ENCODE measurements around the gene NDUFA8. TPM values are rescaled to one million over a fixed set of nuclear protein-coding genes. Genes with fewer than 3 reads are reported as not detected.

NDUFA8 gene
- polyA plus RNA-seq (2011; rRNA removed) (52.4 and 76.6 TPM in 2 replicates), polyA minus RNA-seq (2011; rRNA and poly(A)+ RNA removed) (23.2 and 25.3 TPM in 2 replicates)

DNA sequence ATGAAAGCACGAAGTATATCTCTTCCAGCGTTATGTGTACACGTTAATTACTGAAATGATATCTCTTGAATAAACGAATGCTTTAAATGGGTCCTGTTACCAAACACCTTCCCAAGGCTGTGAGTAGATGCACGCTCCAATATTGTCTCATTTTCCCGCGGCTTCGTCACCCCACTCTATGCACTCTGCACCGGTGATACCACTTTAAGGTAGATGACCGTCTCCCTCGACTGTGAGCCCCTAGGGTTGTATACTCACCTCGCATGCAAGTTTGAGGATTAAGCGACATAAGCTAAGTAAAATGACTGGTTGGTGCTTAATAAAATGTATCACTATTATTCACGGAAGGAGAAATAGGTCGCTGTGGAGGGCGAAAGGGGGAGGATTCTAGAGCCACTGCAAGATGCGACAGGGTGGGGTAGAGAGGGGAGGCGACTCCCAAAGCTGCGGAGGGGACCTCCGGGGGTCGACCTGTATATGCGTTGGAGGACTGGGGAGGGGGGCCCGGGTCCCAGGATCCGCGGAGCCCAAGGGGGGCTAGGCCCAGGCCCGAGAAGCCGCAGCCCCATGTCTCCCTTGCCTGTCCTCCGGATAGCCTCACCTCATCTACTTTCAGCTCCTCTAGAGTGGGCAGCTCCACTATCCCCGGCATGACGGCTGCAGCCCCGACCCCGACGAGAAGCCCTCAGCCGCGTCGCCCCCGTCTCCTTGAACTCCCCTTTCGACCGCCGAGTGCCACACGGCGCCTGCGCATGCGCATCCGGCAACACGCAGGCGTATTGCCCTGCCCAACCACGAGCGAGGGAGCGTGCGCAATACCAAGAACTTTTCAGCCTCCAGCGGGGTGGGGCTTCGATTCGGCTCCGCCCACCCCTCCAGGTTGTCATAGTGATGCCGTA is at the start of gene NDUFA8, which contains the start of gene MORN5:
Gene NDUFA8 (minus strand): TSS at position 754 of the 899 bp plus-strand sequence. CDS start 102 bp downstream, at position 652.
Gene MORN5 (plus strand): TSS at position 883 of the 899 bp plus-strand sequence. CDS start 65 bp downstream, outside the sequence.
- peak within 1 kb of the TSS; percentile 98 for H3K4me3 ChIP-seq (ENCODE audit: low read depth, low read length)
- DNase-seq (ENCODE audit: low read depth), result peak; percentile 76
- H3K27me3 ChIP-seq (ENCODE audit: control insufficient read depth, insufficient read depth, low read length), result no peaks in the 10 kb centered on the region; the same call in 1 of the 2 replicates
- no peaks in the 10 kb centered on the region for H3K36me3 ChIP-seq (ENCODE audit: control insufficient read depth, insufficient read depth, low read length)
- POLR2A ChIA-PET, result interaction anchor here (0.5 to 0.7 kb wide), 2 partner anchors 15 to 266 kb away, joined by 3 read pairs; no protein-coding TSS in a partner anchor
- CTCF ChIA-PET, result interaction anchor here (1.0 to 2.2 kb wide), 4 partner anchors 11 to 33 kb away, joined by 3 to 7 read pairs (median 4); no protein-coding TSS in a partner anchor
- TF ChIP-seq CTCF (IDR thresholded peaks at IDR 0.05; ENCODE audit: insufficient read depth, low read depth, low read length), result no peak

DNA sequence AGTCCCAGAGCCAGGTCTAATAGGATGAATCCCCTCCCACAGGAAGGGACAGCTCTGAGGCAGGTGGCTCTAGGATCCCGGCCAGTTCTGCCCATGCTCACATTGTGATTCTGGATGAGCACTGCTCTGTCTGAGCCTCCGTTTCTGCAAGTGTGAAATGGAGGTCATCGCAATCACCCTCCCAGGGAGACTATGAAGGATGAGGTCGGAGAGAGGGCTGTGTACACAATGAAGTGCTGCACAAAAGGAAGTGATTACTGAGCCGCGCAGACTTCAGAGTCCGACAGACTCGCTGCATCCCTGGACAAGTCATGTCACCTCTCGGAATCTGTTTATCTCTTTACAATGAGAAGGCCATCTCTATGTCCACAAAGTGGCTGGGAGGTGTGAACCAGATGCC is 47.5 kb upstream of the NDUFA8 start:
- no peak overlapping the region for H3K4me3 ChIP-seq (ENCODE audit: low read depth, low read length)
- H3K27me3 ChIP-seq (ENCODE audit: control insufficient read depth, insufficient read depth, low read length), result peaks cover 8% of the 10 kb centered on the region
- DNase-seq (ENCODE audit: low read depth), result no peak
- TF ChIP-seq CTCF (IDR thresholded peaks at IDR 0.05; ENCODE audit: insufficient read depth, low read depth, low read length), result no peak
- CTCF ChIA-PET, result interaction anchor here (1.1 kb wide), 1 partner anchor 81 kb away, joined by 3 read pairs; no protein-coding TSS in a partner anchor
- POLR2A ChIA-PET, result no interaction called here
- H3K36me3 ChIP-seq (ENCODE audit: control insufficient read depth, insufficient read depth, low read length), result no peaks in the 10 kb centered on the region

DNA sequence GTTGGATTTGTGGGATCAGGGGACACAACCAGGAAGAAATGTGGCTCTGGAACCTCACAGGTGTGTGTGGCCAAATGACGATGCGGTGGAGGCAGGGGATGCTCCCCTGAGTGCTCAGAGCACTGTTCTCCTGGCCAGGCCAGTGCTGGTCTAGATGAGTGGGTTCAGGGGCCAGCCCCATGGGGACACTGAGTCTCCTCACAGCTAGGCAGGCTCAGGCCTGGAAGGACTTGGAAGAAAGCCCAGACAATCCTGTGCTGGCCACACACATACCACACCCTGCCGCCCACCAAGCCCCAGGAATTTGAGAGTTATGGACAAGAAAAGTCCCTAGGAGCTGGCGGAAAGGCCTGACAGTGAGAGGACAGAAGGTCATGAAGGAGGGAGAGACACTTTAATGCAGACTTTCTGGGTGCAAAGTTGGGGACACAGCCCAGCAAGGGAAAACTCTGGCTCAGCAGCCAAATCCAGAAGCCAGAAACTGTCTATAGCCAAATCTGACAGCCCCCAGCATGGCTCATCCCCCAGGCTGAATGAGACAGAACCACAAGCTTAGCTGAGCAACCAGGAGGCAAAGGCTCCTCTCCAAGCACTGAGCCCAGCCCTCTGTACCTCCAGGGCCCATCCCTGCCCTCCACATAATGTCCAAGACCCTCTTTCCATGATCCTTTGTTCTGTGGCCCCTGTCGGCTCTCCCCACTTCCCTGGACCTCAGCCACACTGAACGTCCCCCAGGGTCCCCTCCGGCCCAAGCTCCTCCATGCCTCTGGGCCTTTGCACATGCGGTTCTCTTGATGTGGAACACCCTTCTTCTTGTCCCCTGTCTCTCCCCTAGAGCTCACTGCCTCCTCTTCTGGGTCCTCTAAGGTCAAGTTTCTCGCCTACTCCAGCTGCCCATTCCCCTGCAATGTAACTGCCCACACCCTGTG is 46.8 kb upstream of the NDUFA8 start:
- Histone ChIP-seq H3K27me3 (ENCODE audit: control insufficient read depth, insufficient read depth, low read length) (peaks cover 2% of the 10 kb centered on the region), H3K36me3 (ENCODE audit: control insufficient read depth, insufficient read depth, low read length) (no peaks in the 10 kb centered on the region), H3K4me3 (ENCODE audit: low read depth, low read length) (no peak overlapping the region)
- CTCF ChIA-PET, result interaction anchor here (0.6 to 1.1 kb wide), 3 partner anchors 9 to 80 kb away, joined by 3 to 4 read pairs (median 3); no protein-coding TSS in a partner anchor
- peak; percentile 55 for DNase-seq (ENCODE audit: low read depth)
- POLR2A ChIA-PET, result interaction anchor here (0.6 kb wide), 1 partner anchor 98 kb away, joined by 3 read pairs; no protein-coding TSS in a partner anchor
- TF ChIP-seq CTCF (IDR thresholded peaks at IDR 0.05; ENCODE audit: insufficient read depth, low read depth, low read length), result no peak

DNA sequence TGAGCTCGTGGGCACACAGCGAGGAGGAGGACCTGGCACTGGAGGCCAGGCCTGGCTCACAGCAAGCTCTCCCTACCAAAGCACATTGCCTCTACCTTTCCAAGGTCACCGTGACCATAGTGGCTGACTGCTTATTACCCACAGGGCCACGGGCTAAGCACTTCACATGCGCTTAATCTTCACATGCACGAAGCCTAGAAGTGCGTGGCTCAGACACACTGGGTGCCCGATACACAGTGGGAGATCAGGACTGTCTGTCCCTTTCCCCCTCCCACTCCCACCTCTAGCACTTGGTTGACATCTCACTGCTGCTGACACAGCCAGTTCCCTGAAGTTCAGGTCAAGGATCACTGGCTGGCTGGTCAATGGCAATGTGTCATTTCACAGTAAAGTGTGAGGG is 45.6 kb upstream of the NDUFA8 start:
- POLR2A ChIA-PET, result no interaction called here
- CTCF ChIA-PET, result no interaction called here
- Histone ChIP-seq H3K27me3 (ENCODE audit: control insufficient read depth, insufficient read depth, low read length) (no peaks in the 10 kb centered on the region), H3K36me3 (ENCODE audit: control insufficient read depth, insufficient read depth, low read length) (no peaks in the 10 kb centered on the region), H3K4me3 (ENCODE audit: low read depth, low read length) (no peak overlapping the region)
- TF ChIP-seq CTCF (IDR thresholded peaks at IDR 0.05; ENCODE audit: insufficient read depth, low read depth, low read length), result no peak
- no peak for DNase-seq (ENCODE audit: low read depth)

Data from BJ (cell line).